ENCODE results near the gene CACNB2. TPM values are rescaled to one million over a fixed set of nuclear protein-coding genes. Genes with fewer than 3 reads are reported as not detected.

The CACNB2 gene
- total and polyA plus RNA-seq, 2 of the 13 experiments (the other 11 are each of a cell fraction or from before 2014, with no cell fraction given): not detected

DNA sequence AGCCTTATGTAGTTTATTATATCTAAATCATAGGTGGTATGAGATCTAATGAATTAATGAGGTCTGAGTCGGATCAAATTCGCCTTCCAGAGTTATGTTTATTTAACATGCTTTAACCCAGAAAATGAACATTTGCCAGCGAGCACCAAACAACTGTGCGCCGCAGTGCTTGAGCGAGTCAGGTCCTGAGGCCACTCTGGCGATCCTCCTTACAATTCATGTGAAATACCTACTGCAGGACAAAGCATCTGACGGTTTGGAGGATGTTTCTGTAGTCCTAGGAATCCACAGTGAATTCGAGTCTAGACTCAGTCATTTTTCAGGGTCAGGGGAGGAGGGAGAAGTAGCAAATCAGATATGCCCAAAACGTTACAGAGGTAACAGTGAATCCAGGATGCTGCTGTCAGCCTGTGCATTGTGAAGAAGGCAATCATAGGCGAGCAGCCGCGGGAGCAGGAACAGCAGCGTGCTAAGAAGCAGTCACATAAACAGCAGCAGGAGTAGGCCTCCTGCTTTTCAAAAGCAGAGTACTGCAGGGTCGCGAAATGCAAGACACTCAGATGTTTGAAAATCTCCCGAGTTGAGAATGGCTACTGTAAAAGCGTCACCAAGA, 120.2 kb downstream of the CACNB2 start:
- ATAC-seq: no peak

More for the DNA sequence above, 120.2 kb downstream of the CACNB2 start:
- H3K4me1 ChIP-seq (ENCODE audit: insufficient read depth, low read length): peaks cover 8% of the 10 kb centered on the region
- H2AFZ ChIP-seq (ENCODE audit: low read length): no peak overlapping the region
- no peaks in the 10 kb centered on the region for H3K79me2 ChIP-seq (ENCODE audit: insufficient read depth, low read length)
- no peak for FAIRE-seq
- BruUV-seq (replicated peaks): no TSS peak
- in situ Hi-C loops (cut with HindIII; ENCODE audit: extremely low pct_ligation_motif_present, low pct_unique_long_range_greater_than_20kb): no loop called here
- H3K27me3 ChIP-seq (ENCODE audit: control insufficient read depth in 1 of 2, insufficient read depth in 2 of 2, low read length in 2 of 2): peaks cover 0 to 19% of the 10 kb centered on the region in 2 experiments; a peak in 2 of 5 replicates
- H3K9ac ChIP-seq (ENCODE audit: insufficient read depth, low read depth, low read length): no peak overlapping the region
- TF ChIP-seq GRHL1 (CRISPR knock-in tag; conservative IDR thresholded peaks at IDR 0.05): no peak
- no peak for TF ChIP-seq ZNF17 (CRISPR knock-in tag; IDR thresholded peaks at IDR 0.05)
- TF ChIP-seq ZNF883 (CRISPR knock-in tag; IDR thresholded peaks at IDR 0.05; ENCODE audit: not compliant biosample characterization): no peak
- TF ChIP-seq DBP (CRISPR knock-in tag; IDR thresholded peaks at IDR 0.05; ENCODE audit: not compliant biosample characterization): no peak
- TF ChIP-seq, protein P1, sequence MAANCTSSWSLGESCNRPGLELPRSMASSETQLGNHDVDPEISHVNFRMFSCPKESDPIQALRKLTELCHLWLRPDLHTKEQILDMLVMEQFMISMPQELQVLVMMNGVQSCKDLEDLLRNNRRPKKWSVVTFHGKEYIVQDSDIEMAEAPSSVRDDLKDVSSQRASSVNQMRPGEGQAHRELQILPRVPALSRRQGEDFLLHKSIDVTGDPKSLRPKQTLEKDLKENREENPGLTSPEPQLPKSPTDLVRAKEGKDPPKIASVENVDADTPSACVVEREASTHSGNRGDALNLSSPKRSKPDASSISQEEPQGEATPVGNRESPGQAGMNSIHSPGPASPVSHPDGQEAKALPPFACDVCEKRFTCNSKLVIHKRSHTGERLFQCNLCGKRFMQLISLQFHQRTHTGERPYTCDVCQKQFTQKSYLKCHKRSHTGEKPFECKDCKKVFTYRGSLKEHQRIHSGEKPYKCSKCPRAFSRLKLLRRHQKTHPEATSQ (CRISPR knock-in tag; IDR thresholded peaks at IDR 0.05; ENCODE audit: borderline replicate concordance): no peak
- TF ChIP-seq ZFP91 (CRISPR knock-in tag; IDR thresholded peaks at IDR 0.05; ENCODE audit: borderline replicate concordance): no peak
- no peak for TF ChIP-seq ZNF234 (CRISPR knock-in tag; conservative IDR thresholded peaks at IDR 0.05)
- TF ChIP-seq ARNT2 (CRISPR knock-in tag; IDR thresholded peaks at IDR 0.05; ENCODE audit: low read depth): no peak
- TF ChIP-seq CHD4 (IDR thresholded peaks at IDR 0.05; ENCODE audit: borderline replicate concordance, low read length): no peak
- TF ChIP-seq, protein P2, sequence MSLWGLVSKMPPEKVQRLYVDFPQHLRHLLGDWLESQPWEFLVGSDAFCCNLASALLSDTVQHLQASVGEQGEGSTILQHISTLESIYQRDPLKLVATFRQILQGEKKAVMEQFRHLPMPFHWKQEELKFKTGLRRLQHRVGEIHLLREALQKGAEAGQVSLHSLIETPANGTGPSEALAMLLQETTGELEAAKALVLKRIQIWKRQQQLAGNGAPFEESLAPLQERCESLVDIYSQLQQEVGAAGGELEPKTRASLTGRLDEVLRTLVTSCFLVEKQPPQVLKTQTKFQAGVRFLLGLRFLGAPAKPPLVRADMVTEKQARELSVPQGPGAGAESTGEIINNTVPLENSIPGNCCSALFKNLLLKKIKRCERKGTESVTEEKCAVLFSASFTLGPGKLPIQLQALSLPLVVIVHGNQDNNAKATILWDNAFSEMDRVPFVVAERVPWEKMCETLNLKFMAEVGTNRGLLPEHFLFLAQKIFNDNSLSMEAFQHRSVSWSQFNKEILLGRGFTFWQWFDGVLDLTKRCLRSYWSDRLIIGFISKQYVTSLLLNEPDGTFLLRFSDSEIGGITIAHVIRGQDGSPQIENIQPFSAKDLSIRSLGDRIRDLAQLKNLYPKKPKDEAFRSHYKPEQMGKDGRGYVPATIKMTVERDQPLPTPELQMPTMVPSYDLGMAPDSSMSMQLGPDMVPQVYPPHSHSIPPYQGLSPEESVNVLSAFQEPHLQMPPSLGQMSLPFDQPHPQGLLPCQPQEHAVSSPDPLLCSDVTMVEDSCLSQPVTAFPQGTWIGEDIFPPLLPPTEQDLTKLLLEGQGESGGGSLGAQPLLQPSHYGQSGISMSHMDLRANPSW (CRISPR knock-in tag; IDR thresholded peaks at IDR 0.05; ENCODE audit: borderline replicate concordance): no peak
- TF ChIP-seq MBD4 (IDR thresholded peaks at IDR 0.05; ENCODE audit: borderline replicate concordance, low read length): no peak
- TF ChIP-seq KDM5B (CRISPR knock-in tag; IDR thresholded peaks at IDR 0.05; ENCODE audit: borderline replicate concordance): no peak
- no peak for TF ChIP-seq PITX1 (CRISPR knock-in tag; IDR thresholded peaks at IDR 0.05)
- TF ChIP-seq BCL6 (CRISPR knock-in tag; IDR thresholded peaks at IDR 0.05): no peak
- TF ChIP-seq GATAD2A (CRISPR knock-in tag; IDR thresholded peaks at IDR 0.05): no peak
- no peak for TF ChIP-seq ZNF251 (CRISPR knock-in tag; IDR thresholded peaks at IDR 0.05)
- POLR2A ChIA-PET: no interaction called here
- no peaks in the 10 kb centered on the region for H3K36me3 ChIP-seq (replicated peaks in 1 of 2; ENCODE audit: control insufficient read depth in 1 of 2, insufficient read depth in 2 of 2, low read length in 2 of 2)
- no peak for DNase-seq (ENCODE audit: low spot score)
- 32% methylated on average over 18 of the region's 18 CpGs for WGBS (ENCODE audit: low lambda C conversion rate)
- CTCF ChIA-PET (ENCODE audit: low intra/inter-chr PET ratio, low total read pairs): no interaction called here
- H3K9me3 ChIP-seq (ENCODE audit: low read length): no peaks in the 10 kb centered on the region
- H4K20me1 ChIP-seq (ENCODE audit: insufficient read depth, low read length): no peaks in the 10 kb centered on the region
- H3K4me3 ChIP-seq (replicated peaks in 1 of 3; ENCODE audit: insufficient read depth in 1 of 3, low read depth in 2 of 3, low read length in 3 of 3): no peak overlapping the region
- no peak overlapping the region for H3K27ac ChIP-seq (ENCODE audit: extremely low read length, insufficient read depth, low read length)
- H3K4me2 ChIP-seq (ENCODE audit: low read depth, low read length): no peak overlapping the region
- intact Hi-C loops (cut with micrococcal nuclease; ENCODE audit: unreplicated experiment): no loop called here
